Epithelial cell of prostate (primary cell): Measurements from ENCODE around the gene ARMC5.
"Not testable (repeated sequence)": the region's sequence is repeated elsewhere in the genome, so short reads cannot be mapped to it uniquely, and the experiment has no call there.

Experiments used
- DNase-seq: peaks from one replicate; pipeline ENCODE4 v3.0.0-alpha.2; 2011; ENCODE audit warnings: low read depth, low spot score
- H3K27ac ChIP-seq: fragments of 450-650 bp; 2 replicates; pipeline ENCODE4 v1.5.1; 2017; ENCODE audit warnings: mild to moderate bottlenecking

The ARMC5 gene, protein sequence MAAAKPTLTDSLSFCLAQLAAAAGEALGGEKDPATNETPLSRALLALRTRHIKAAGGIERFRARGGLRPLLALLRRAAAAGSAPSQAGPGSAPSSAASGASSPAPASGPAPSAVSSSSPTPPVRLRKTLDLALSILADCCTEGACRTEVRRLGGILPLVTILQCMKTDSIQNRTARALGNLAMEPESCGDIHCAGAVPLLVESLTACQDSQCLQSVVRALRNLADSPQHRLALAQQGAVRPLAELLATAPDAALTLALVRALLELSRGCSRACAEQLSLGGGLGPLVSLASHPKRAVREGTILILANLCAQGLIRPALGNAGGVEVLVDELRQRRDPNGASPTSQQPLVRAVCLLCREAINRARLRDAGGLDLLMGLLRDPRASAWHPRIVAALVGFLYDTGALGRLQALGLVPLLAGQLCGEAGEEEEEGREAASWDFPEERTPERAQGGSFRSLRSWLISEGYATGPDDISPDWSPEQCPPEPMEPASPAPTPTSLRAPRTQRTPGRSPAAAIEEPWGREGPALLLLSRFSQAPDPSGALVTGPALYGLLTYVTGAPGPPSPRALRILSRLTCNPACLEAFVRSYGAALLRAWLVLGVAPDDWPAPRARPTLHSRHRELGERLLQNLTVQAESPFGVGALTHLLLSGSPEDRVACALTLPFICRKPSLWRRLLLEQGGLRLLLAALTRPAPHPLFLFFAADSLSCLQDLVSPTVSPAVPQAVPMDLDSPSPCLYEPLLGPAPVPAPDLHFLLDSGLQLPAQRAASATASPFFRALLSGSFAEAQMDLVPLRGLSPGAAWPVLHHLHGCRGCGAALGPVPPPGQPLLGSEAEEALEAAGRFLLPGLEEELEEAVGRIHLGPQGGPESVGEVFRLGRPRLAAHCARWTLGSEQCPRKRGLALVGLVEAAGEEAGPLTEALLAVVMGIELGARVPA

DNA sequence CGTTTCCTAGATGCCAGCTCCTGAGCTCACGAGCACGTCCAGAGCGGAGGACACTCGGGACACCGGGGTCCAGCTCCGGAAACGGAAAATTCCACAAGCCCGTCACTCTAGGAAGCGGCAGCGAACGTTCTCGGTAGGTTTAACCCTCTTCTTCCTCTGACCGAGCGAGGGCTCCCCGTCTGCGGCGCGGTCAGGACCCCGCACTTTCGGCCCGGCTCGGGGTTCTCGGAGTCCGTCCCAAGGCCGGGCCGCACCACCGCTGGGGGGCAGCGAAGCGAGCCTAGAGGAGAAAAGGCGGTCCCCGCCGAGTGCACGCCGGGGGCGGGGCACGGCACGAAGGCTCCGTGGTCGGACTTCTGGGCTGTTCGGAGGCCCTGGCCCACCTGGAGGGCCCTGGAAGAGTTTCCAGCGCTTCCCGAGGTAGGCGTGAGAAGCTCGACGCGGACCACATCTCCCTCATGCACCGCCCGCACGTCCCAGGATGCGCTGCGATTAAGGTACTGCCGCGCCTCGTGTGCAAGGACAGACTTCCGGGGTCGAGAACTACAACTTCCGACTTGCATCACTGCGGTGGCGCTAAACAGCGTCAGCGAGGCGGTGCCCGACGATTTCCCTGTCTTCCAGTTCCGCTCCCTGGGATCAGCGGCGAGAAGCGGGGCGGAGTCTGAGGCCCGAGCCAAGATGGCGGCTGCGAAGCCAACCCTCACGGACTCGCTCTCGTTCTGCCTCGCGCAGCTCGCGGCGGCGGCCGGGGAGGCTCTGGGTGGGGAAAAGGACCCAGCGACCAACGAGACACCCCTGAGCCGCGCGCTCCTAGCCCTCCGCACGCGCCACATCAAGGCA lies at the start of gene ARMC5:
TSS of gene ARMC5 (plus strand) at position 658 of the 843 bp plus-strand sequence. CDS start at position 682, 24 bp downstream.
- peak; percentile 94 for DNase-seq

DNA sequence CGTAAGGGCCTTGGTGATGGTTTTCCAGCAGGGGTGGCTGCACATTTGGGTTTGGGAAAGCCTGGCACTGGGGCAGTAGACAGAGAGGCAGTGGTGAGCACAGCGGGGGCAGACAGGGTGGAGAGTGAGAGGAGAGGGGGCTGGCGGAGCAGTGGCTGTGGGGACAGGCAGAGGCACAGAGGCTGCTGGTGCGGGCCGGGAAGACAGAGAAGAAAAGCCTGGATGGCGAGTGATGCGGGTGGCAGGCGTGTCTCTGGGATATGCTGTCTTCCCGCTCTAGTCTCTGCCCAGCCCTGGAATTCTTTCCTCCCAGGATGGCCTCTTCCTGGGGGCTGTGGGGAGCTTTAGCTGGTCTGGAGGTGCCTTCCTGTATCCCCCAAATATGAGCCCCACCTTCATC lies 49.2 kb upstream of the ARMC5 start:
- H3K27ac ChIP-seq: no peak overlapping the region
- DNase-seq: no peak

More for the DNA sequence above, at the start of gene ARMC5:
- H3K27ac ChIP-seq: peak within 1 kb of the TSS; percentile 96

DNA sequence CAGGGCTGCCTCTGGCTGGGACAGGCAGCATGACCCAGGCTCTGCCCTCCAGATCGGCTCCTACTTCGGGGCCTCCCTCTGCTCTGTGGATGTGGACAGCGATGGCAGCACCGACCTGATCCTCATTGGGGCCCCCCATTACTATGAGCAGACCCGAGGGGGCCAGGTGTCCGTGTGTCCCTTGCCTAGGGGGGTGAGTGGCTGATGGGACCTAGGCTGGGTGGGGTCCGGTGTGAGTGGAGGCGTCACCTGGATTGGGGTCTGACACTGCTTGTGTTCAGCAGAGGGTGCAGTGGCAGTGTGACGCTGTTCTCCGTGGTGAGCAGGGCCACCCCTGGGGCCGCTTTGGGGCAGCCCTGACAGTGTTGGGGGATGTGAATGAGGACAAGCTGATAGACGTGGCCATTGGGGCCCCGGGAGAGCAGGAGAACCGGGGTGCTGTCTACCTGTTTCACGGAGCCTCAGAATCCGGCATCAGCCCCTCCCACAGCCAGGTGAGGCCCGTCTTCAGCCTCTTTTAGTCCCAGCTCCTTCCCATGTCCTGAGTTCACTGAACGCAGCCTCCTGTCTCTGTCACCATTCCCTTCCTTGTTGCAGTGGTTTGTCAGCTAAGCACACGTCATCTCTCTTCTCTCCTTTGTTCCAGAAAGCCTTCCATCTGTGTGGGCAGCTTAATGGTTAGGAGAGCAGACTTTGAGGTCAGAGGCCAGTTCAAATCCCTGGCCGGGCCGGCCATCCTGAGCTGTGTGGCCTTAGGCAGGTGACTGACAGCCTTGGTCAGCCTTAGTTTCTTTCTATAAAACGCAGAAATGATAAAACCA lies 48.1 kb upstream of the ARMC5 start:
- DNase-seq: no peak
- no peak overlapping the region for H3K27ac ChIP-seq

DNA sequence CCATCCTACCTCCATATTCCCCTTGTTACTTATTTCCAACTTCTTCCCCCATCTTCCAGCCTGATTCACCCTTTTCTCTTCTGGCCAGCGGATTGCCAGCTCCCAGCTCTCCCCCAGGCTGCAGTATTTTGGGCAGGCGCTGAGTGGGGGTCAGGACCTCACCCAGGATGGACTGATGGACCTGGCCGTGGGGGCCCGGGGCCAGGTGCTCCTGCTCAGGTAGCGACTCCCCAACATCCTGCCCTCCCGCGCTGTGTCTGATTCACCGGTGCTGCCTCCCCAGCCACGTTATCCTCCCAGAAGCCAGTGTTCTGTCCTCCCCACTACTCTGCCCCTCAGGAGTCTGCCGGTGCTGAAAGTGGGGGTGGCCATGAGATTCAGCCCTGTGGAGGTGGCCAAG lies 46.6 kb upstream of the ARMC5 start:
- DNase-seq: no peak
- H3K27ac ChIP-seq: no peak overlapping the region

DNA sequence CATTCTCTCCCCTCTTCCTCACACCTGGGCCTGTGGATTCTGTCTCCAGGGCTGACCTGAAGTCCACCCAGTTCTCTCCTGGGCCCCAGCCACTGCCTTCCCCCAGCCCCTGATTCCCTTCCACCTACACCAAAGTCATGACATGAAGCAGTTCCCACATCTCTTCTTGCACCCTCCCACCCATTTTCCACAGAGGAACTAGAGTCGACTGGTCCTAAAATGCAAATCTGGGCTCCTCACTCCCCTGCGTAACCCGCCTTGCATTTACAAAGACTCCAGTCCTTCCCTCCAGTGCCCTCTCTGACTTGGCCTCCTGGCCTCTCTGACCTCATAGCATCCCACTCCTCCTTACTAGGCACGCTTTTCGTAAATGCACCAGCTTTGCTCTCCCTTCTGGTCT lies 45.9 kb upstream of the ARMC5 start:
- no peak for DNase-seq

DNA sequence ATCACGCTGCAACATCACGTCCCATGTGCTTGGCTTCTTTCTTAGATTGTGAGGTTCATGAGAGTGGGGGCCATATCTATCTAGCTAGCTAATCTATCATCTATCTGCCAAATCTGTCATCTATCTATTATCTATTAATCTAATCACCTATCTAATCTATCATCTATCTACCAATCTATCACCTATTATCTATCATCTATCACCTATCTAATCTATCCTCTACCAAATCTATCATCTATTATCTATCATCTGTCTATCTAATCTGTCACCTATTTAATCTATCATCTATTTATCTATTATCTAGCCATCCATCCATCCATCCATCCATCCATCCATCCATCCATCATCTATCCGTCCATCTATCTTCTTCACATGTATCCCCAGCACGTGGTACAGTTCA lies 45.4 kb upstream of the ARMC5 start:
- DNase-seq: no peak
- no peak overlapping the region for H3K27ac ChIP-seq

More for the DNA sequence above, 45.9 kb upstream of the ARMC5 start:
- H3K27ac ChIP-seq: no peak overlapping the region

DNA sequence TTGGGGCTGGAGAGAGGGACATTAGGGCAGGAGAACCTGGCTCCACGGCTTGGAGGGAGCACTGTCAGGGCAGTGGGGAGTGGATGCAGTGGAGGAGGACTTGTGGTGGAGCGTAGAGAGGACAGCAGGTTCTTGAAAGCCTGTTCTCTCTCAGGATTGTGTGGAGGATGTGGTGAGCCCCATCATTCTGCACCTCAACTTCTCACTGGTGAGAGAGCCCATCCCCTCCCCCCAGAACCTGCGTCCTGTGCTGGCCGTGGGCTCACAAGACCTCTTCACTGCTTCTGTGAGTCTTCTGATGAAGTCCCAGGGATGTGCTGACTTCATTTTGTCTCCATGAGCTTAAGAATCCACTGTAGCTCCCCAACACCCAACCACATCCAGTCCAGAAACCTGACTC lies 44.6 kb upstream of the ARMC5 start:
- no peak overlapping the region for H3K27ac ChIP-seq
- no peak for DNase-seq

DNA sequence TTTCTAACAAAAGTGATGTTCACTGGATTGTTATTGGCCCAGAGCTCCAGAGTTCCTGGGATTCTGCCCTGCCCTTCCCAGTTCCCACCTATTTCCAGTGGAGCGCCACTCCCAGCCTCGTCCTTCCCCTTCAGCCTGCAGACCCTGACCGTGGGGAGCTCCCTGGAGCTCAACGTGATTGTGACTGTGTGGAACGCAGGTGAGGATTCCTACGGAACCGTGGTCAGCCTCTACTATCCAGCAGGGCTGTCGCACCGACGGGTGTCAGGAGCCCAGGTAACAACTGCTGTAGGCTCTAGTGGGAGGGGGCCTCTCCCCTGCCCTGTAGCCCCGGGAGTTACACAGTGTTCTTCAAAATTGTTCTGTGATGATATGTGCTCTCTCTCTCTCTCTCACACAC lies 42.9 kb upstream of the ARMC5 start:
- no peak for DNase-seq
- no peak overlapping the region for H3K27ac ChIP-seq

DNA sequence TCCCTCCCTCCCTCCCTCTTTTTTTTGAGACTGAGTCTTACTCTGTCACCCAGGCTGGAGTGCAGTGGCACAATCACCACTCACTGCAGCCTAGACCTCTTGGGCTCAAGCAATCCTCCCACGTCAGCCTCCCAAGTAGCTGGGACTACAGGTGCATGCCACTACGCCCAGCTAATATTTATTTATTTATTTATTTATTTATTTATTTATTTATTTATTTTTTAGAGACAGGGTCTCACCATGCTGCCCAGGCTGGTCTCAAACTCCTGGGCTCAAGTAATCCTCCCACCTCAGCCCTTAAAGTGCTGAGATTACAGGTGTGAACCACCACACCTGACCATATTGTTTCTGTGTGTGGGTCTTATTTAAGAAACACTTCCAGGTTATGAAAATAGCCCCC lies 42.3 kb upstream of the ARMC5 start:
- not testable (repeated sequence) for H3K27ac ChIP-seq, DNase-seq

DNA sequence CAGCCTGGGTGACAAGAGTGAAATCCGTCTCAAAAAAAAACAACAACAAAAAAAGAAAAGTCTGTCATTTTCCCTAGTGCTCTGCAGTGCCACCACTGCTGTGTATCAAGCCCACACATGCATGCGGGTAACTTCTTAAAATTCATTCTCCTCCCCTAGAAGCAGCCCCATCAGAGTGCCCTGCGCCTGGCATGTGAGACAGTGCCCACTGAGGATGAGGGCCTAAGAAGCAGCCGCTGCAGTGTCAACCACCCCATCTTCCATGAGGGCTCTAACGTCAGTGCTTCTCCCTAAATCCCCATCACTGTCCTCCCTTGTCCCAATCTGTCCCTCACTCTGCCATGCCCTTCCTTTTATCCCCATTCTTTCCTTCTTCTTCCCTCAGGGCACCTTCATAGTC lies 41.4 kb upstream of the ARMC5 start:
- DNase-seq: no peak
- no peak overlapping the region for H3K27ac ChIP-seq

DNA sequence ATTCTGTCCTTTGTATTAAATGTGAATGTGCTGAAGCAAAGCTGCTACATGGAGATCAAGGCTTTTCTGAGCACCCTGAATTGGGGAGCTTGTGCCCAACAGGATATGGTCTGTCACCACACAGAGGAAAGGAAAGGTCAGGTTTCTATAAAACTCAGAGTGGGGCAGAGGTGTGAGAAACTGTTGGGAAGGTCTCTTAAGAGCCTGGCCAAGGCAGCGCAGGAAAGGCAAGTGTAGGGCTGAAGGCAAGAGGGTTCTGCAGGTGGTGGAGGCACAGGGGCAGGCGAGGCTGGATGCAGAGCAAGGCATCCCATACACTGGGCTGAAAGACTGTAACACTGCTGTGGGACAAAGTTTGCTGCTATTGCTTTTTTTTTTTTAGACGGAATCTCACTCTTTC lies 39.3 kb upstream of the ARMC5 start:
- DNase-seq: no peak
- no peak overlapping the region for H3K27ac ChIP-seq

DNA sequence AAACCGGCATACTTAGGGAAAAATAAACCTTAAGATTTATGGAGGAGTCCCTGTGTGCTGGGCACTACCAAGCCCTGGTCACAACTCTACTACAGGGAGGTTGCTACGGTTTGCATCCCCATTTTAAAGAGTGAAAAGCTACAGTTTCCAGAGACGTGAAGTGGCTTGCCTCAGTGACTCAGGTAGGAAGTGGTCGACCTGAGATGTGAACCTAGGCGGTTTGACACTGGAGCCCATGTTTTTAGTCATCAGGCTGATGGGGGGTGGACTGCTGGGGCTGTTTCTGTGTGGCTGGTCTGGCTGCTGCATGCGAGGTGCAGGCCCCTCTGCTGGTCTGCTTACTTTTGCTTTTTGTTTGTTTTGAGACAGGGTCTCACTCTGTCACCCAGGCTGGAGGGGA lies 37.7 kb upstream of the ARMC5 start:
- H3K27ac ChIP-seq: no peak overlapping the region
- DNase-seq: no peak

DNA sequence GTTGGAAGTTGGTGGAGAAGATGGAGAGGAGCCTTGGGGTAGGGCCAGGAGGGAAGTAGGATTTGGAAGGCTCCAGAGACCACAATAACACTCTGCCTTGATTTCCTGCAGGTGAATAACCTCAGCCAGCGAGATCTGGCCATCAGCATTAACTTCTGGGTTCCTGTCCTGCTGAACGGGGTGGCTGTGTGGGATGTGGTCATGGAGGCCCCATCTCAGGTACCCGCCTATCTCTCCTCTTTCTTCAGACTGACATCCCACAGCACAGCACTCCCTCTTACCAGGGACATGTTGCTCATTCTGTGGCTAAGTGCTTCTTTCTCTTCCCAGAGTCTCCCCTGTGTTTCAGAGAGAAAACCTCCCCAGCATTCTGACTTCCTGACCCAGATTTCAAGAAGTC lies 36.1 kb upstream of the ARMC5 start:
- no peak overlapping the region for H3K27ac ChIP-seq
- DNase-seq: no peak

DNA sequence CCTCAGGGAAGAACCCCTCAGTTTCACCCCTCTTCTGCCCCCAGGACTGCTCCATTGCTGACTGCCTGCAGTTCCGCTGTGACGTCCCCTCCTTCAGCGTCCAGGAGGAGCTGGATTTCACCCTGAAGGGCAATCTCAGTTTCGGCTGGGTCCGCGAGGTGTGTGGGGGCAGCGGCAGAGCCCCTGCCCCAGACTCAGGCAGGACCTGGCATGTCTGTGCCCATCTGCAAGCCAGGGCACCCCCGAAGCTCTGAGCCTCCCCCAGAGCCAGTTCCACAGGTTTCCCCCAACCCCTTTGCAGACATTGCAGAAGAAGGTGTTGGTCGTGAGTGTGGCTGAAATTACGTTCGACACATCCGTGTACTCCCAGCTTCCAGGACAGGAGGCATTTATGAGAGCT lies 35.5 kb upstream of the ARMC5 start:
- no peak overlapping the region for H3K27ac ChIP-seq
- DNase-seq: no peak

DNA sequence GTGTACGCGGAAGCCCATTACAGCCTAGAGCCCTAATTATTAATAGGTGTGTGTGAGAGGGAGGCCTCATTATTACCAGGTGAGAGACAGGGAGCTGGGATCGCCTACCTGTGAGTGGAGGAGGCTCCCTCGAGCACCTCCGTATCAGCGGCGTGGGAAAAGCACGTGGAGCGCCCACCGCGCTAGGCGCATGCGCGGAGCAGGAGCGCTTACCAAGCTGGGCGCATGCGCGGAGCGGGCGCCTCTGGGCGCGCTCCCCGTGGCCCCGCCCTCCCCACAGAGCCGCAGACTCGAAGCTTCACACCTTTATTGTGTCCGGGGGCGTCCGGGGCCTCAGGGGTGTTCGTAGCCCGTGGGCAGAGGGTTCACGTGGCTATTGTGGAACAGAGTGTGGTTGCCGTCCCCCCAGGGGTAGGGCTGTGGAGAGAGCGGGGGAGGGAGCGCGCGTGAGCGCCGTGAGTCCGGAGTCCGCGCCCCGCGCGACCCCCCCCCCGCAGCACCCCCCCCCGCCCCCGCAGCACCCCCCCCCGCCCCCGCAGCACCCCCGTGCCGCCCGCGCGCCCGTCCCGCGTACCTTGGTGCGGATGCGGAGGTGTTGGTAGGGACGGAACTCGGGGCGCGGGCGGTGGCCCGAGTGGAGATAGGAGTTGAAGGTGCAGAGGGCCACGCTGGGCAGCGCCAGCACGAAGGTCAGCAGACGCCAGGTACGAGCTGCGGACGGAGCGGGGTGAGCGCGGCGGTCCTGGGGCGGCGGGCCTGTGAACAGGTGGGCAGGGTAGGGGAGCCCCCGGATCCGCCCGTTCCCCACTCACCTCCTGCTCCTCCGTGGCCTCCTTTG lies 31.6 kb upstream of the ARMC5 start:
- no peak for DNase-seq
- no peak overlapping the region for H3K27ac ChIP-seq

DNA sequence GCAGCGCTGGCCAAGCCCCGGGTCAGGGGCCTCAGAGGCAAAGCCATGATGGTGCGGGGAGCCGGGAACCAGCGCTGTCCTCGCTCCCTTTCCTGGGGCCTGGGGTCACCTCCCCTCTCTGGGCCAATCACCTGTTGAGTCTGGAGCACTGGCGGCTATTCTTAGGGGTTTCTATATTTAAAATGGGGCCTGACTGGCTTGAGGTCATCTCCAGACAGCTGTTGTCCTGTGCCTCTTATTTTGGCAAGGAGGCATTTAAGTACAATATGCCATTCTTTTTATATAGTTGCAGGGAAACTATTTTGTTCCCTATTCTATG lies 31.1 kb upstream of the ARMC5 start, which contains the start of gene COX6A2:
TSS of gene COX6A2 (minus strand) at position 82 of the 319 bp plus-strand sequence. CDS start at position 47, 35 bp downstream.
- DNase-seq: no peak
- no peak within 1 kb of the TSS for H3K27ac ChIP-seq

DNA sequence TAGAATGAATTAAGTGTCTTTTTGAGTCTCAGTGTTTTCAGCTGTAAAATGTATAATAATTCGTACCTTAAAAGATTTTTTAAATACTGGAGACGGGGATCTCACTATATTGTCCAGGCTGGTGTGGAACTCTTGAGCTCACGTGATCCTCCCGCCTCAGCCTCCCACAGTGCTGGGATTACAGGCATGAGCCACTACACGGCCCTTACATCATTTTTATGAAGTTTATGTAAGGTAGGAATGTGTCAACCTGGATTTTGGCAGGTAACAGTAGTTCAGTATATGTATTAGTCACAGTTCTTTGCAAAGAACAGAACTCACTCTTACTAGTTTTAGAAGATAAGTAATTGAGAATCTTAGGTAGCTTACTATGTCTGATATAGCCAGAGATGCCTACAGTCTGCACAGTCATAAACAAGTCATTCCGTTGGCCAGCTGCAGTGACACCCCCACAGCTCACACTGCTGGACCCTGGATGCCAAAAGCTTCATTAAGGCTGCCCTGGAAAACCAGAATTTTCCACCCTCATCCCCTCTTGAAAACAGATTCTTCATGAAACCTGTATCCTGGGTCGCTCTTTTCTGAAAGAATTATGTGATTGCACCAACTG lies 30.6 kb upstream of the ARMC5 start:
- no peak overlapping the region for H3K27ac ChIP-seq
- peak; percentile 36 for DNase-seq

DNA sequence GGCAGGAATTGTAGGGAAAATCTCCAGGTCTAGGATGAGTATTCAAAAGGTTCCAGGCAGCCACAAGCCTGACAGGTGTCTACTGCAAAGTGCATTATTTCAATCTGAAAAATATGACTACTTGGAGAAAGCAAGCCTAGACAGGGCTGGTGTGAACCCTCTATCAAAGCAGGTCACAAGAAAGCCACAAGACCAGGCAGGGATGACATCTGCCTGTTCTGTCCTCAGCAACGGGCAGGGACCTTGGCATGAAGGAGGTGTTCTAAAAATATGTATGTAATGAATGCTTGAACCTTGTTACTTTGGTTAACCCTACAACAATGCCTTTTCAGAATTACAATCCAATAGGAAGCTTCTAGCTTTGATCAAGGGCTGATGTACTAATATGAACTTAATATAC lies 30.0 kb upstream of the ARMC5 start:
- DNase-seq: no peak
- no peak overlapping the region for H3K27ac ChIP-seq
